HG03039 (cell line): ENCODE data around the gene BCOR.

ENCODE experiments used
- ATAC-seq: cut with Tn5 transposase; IDR thresholded peaks from one replicate; pipeline ENCODE4 v1.9.1; 2021; ENCODE audit warnings: mild to moderate bottlenecking, moderate library complexity; ENCODE audit not compliant: unreplicated experiment

The BCOR gene

DNA sequence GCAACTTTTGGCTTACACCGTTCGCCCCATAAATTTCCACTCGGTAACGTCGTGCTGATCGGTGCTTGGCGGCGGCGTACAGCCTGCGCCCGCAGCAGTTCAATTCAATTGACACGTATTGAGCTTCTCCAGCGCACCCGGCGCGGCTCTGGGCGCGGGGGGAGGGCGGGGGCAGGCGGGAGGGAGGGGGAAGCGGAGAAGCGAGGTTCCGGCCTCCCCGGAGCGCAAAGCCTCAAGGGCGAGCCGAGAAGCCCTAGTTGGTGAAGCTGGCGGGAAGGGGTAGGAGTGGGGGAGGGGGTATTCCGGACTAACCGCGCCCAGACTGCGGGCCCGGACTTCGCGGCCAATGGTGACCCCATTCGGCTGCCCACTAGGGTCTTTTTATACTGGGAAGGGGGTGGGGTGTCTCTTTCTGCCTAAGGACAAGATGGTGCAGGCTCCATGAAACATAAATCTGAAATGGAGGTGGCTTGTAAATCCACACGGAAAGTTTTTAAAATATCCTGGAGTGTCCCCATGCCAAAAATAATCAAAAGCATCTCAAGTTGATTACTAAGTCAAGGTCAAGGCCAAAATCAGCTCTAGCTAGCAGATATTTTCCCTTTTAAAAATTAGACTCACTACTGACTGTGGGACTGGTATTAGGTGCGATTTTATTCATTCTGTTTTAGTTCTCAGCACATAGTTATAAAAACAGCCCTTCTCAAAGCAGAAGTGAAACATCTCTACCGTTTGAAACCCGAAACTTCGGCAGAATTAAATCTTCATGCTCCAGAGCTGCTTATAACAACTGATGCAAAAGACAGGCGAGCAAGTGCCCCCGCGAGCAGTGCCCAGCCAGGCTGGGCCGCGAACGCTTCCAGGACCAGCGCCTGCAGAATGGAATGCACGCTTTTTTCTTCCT, 1.5 kb upstream of the BCOR start:
- ATAC-seq = no peak

DNA sequence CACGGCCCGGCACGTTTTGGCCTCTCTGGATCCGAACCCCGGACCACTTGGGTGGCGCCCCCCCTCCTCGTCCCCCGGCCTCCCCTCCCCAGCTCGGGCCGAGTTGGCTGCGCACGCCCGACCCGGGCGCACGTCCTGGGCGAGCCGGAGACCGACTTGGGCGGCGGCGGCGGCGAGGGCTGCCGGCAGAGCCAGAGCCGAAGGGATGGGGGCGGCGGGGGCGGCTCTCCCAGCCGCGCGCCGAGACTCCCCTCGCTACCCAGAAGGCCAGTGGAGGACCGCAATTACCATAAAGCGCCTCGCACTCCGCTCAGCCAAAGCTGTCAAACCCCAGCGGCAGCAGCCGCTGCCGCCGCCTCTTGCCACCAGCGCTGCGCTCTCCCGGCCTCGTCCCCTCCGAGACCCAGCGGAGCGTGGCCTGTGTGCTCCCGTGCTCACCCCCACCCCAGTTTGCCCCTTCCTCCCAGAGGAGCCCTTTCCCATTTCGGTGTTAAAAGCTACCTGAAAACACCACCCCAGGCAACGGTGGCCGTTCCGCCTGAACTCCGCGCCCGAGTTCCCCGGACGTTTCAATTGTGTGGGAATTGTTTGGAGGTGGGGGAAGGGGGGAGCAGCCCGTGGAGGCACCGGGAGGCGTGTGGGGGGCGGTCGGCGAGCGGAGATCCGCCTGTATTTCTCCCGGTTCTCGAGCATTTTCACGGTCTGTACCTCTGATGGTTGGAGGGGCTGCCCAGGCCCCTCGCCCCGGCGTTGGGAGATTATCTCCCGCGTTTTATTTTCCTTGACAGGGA, 701 bp upstream of the BCOR start:
- ATAC-seq = no peak

DNA sequence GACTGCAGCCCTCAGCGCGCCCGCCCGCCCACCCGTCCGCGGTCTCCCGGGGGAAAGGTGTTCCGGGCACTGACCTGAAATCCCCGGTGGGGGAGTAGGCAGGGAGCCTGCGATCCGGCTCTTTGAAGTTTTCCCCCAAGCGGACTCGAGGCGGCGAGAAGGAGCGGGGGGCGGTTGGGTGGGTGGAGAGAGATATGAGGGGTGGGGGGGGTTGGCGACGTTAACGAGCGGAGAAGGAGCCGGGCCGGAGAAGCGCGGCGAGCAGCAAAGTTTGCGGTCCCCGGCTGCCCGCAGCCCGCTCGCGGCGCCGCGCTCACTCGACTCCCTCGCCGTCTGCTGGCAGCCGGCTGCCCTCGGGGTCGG, 636 bp downstream of the BCOR start:
- no peak for ATAC-seq

DNA sequence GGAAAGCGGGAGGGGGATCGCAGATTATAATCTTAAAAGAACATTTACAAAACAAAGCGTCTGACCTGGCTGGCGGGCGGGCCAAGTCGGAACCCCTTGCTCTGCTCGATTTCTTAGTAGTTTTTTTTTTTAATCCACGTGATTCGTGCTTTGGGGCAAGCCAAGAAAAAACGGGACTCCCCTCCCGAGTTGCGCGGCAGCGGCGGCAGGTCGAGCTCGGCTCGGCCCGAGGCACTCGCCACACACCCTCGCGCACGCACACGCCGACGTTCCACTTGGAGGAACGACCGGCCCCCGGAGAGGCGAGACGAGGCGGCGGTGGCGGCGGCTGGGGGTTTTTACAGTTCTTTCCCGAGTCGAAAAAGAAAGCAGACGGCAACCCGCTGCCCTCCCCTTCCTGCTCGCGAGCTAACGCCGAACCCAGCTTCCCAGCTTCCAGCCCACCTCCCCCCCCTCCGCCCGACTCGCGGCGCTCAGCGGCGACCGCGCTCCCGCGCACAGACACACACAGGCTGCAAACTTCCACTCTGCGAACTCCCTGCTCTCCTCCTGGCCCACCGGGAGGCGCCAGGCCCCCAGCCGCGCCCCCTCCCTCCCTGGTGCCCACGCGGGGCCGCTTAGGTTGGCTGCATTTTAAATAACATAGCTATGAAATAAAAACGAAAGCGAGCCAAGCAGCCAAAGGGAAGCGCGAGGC, 1.2 kb downstream of the BCOR start:
- no peak for ATAC-seq

DNA sequence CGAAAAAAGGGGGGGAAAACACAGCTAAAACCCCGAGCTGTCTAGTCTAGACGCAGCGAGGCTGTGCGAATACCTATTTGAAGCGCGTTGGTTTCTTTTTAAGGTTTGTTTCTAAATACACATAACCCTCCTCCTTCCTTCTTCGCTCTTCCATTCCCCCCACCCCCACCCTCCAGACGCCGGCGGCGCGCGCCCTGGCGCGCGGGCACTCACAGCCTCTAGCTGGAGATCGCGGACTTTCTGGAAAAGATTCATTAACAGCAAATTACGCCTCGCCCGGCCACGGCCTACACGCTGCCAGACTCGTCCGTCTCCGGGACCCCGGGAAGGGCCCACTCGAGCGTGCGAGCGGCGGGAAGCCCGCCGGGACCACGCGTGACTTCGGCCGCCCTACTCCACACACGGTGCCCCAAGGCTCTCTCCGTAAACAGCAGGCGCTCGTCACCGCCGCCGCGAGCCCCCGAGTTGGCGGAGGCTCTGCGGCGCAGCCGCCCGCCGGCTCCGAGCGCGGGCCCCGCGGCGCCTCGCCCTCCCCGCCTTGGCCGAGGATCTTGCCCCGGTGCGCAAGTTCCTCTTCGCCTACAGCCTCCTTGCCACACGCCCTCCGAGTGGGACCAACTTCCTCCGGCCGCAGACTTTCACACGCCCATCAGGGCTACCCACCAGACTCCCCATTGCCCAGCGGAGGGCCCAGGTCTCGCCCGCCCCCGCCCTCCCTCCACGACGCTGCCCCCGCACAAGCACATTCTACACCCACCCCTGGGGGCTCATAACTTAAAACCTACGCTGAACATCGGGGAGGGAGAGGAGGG, 2.0 kb downstream of the BCOR start:
- no peak for ATAC-seq

DNA sequence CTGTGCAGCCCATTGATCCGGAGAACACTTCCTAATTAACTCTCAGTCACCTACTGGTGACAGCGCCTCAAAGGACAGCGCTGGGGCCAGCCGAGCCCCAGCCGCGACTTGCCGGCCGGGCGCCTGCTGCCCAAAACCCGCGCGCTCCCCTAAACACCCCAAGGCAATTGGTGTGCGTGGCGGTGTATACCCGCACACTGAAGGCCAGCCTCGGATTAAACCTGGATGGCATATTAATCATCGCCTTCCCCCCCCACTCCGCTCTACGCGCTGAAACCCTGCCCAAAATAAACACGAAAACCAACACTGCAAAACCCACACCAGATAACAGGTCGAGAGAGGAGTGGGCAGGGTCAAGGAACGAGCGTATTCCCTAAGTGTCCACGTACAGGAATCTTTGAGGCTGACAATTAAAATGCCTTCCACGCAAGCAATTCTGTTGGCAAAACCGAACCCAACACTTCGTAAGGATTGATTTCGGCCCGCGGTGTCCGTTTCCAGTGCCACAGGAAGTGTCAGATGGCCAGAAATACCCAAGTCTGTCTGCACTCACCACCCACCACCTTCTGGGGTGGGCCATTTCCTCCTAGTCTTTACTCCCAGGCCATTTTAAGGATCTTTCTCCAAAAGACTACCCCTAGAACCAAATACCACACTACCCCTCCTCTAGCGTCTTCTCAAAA, 2.7 kb downstream of the BCOR start:
- no peak for ATAC-seq

DNA sequence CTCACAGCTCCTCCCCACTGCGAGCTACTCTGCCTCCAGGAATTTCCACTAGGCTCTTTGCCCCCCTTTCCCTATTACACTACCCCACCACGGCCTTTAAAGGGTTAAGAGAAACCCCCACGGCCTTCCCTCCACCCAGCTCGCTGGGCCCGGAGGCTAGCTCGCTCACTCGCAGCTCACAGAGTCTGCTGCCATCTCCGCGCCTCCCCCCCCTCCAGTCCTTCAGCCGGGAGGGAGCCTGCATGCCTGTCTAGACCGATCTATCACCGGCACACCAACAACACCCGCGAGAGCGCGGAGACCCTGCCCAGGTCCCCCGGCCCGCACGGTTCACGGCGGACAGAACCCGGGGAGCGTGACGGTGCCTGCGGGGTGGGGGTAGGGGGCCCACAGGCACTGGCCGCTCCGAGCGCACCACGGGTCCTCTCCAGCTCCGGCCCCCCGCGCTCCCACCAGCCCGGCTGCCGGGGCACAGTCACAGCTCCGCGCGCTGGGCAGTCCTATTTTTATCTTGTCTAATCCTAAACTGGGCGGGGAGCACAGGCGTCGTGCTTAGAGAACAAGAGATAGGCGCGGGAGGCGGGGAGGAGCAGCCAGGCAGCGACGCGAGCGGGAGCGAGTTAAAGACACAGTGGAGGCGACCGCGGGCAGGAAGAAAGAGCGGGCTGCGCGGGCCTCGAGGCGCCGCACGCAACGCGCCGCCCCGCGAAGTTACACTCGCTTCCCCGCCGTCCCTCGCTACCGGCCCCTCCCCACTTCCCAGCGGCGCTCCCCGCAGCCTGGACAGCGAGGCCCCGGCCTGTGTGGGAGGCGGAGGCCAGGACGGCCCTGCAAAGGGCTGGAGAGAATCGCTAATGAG, 3.5 kb downstream of the BCOR start:
- ATAC-seq = no peak

DNA sequence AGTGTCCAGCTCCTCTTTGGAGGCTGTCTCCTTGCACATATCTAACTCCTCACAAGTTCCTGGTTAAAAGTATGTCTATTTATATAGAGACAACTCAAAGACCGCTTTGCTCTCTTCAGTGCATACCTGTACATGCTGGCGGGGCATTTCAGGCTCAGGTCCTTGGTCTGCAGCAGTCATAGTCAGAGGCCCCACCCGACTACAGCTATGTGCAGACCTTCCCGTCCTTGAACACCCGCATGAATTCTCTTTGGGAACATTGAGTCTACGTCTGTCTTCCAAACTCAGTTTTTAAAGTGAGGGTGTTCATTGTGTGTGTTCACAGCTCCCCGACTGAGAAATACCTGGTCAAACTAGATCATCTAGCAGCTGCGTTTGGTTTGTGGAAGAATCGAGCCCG, 4.2 kb downstream of the BCOR start:
- ATAC-seq = no peak

DNA sequence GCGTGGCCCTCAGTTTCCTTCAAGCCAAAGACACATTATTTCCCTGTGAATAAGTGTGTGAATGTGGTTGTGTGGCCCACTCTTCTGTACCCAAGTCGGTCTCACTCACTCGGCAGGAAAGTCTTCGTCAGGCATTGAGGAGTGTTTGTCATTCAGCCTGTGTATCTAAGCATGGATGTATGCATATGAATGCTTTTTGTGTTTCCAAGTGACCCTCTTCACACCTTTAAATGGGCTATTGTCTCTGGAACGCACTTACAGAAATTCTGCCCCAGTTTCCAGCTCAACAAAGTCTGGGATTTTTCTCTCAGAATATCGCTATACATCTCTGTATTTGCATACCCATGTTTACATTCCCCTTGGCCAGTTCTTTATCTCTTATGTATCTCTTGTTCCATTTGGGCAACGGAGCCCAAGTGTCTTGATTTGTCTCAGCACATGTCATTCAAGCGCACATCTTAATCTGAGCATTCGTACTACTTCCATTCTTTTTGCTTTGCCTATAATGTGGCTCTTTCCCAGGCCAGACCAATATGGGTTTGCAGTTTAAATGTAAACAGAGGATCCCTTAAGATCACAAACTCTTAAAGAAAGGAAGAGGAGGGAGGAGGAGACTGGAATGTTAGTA, 4.8 kb downstream of the BCOR start:
- no peak for ATAC-seq

DNA sequence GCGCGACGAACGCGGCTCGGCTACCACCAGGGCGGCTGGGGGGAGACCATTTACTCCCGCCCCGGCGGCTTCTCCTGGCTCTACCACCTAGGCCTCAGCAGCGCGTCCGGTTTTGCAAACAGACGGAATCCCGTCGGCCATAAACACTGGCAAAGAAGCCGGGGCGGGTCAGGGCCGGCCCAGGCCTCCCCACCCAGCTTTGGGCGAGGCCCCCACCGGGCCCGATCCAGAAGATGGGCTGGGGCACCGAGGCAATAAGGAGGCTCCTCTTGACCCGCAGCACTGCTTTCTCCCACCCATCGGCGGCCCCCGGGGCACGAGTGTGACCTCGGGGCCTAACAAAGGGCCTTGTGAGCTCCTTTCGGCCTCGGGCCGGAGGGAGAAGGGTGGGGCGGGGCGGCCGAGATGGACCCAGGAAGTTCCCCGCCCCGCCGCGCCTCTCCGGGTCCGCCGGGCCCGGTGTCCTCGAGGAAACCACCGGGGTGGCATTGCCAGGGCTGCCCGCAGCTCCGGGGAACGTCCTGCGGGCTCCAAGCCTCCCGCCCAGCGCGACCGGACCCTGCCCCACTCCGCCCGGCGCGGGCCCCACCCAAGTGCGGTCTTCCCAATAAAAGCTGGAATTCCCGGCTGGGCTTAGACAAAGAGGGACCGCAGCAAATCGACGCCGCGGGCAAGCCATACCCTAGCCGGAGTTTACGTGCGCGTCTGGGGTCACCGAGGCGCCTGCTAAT, 5.9 kb downstream of the BCOR start:
- ATAC-seq = no peak

DNA sequence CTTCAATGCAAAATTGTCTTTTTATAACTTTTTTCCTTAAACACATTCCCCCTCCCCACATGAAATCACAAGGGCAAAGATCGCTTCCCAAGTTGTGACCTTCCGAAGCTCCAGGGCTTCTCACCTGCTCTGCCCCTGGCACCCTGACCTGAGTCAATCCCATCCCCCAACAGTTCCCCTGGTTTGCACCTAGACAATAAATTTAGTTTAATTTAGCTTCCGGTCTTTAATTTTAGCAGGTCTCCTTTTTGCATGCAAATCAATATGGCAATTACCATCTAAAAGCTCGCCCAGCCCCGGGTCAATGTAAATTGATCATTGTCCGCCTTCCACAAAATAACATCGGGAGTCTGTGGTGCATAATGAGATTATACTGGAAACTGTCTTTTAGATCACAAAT, 6.8 kb downstream of the BCOR start:
- ATAC-seq = no peak

DNA sequence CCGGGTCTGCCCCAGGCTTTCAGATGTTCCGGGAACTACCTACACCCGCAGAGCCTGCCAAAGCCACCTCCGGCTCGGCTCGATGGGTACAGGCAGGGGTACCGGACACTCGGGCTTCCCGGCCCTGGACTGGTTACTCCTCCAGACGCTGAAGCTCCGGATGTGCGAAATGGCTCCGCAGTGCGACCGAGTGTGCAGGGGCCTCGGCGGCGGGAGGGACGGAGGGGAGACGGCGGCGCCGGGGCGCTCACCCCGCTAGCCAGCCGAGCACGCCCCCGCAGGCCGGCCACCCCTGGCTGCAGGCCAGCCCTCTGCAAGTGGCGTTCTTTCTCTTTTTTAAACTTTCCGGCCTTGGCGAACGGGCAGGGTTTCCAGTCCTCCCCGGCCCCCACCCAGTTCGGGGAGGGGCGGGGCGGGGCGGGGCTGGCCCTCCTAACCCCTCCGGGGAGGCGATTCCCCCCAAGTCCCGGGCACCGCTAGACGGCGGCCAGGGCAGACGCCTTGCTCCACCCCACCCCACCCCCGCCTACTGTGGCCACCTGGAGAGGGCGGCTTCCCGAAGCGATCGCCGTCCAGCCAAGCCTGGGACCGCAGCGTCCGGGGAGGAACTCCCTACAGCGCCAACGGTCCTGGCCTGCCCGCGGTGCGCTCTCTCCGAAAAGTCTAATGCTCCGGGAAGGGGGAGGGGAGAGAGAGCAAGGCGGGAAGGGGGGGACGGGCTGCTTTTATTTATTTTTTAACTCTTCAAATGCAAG, 7.5 kb downstream of the BCOR start:
- ATAC-seq = no peak

DNA sequence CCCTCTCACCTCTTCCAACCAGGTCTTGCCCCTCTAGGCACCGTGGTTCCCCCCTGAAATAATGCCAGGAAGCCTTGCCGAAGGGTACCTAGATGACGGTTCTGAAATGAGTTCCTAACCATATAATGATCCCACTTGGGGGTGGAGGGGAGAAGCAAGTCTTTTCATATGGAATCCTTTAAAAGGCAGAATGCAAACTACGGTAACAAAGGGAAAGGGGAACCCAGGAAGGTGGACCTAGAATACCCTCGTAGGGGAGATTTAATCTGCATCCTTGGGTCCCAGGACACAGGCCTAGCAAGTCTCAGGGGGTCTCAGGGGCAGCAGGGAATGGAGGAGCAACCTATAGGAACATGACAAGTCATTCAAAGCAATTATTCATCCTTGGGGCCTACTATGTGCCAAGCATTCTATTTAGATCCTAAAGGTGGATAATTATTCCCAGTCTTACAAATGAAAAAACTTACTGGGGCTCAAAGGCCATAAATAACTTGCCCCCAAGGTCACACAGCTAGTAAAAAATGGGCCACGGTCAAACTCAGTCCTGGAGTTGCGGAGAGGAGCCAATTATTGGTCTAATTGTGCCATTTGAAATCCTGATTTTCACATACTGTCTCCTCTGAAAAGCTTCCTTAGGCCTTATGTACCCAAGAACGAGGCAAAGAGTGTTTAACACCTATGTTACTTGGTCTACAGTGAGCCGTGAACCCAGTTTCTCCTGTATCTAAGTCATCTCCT, 8.8 kb downstream of the BCOR start:
- ATAC-seq = no peak

DNA sequence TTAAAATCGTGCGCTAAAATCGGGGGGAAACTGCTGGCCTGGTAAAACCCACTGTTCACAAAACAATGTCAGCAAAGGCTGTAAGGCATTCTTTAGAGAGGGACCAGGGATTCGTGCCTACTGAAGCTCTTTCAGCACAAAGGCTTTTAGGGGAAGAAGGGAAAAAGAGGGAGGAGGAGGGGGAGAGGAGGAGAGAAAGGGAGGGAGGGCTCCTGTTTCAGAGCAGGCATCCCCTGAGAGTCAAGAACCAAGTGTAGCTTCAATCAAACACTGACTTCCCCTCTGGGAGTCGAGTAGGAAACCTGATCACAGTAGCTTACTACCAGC, 9.5 kb downstream of the BCOR start:
- no peak for ATAC-seq

DNA sequence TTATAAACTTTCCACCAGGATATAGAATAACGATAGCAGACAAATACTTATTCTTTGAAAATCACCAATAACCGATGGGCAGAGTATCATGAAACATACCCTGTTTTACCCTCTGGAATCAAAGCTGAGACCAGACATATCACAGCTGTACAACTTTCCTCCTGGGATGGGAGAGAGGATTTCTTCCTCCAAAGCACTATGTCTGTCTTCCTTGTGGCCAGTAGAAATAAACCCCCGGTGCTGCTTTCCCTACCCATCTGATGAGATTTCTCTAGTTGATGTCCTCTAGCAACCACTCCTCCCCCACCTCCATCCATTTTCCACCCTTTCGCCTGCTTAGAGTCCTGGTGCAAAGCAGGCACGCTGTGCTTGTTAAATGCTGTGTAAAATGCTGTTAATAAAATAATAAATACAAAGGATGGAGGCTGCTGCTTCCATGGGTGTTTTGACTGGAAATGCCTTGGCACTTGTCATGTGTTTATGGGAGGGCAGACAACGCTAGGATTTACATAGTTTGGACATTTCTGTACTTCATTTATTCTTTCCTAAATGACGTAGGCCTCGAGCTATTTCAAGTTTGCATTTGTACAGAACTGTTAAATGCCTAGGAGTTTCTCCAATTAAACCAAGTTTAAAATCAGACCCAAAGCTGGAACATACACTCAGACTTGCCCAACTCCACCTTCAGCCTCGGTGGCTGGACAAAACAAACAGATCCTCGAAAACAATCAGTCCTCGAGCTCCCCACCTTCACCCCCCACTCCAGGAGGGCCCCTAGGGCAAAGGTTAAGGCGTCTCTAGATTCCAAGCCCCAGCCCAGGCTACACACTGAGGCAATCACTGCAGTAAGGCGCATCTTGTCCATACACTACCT, 10.1 kb downstream of the BCOR start:
- ATAC-seq = no peak
